Keratinocyte (primary cell): ENCODE results near the gene SCFD1. TPM values are rescaled to one million over a fixed set of nuclear protein-coding genes. Genes with fewer than 3 reads are reported as not detected.

Source experiments
- DNase-seq: peaks from one replicate; pipeline ENCODE4 v3.0.0-alpha.2; 2011; ENCODE audit warnings: low read depth, missing footprints, low spot score
- FAIRE-seq: peaks from 2 replicates; lab custom pipeline; 2011; peaks lifted over from hg19 to GRCh38; lab: Jason Lieb, UNC
- H2AFZ ChIP-seq: 2 replicates; pipeline ENCODE4 v1.6.0; 2012; ENCODE audit warnings: low read length, control low read depth, inconsistent platforms; ENCODE audit not compliant: control insufficient read depth
- H3K27ac ChIP-seq: 2 replicates; pipeline ENCODE4 v1.5.1; 2011; ENCODE audit warnings: low read length; ENCODE audit not compliant: control insufficient read depth, insufficient read depth
- H3K27me3 ChIP-seq: 3 replicates; pipeline ENCODE4 v1.6.0; 2011; ENCODE audit warnings: low read length; ENCODE audit not compliant: control insufficient read depth, insufficient read depth; ENCODE audit errors: extremely low read depth
- H3K36me3 ChIP-seq, 2 experiments: 2 replicates in 1 of 2; 3 replicates in 1 of 2; pipeline ENCODE4 v1.5.1; 2011; ENCODE audit warnings: low read length in 2 of 2, mild to moderate bottlenecking in 1 of 2; ENCODE audit not compliant: control insufficient read depth in 2 of 2, insufficient read depth in 2 of 2; ENCODE audit errors: extremely low read depth in 1 of 2
- H3K4me1 ChIP-seq: 3 replicates; pipeline ENCODE4 v1.5.1; 2011; ENCODE audit warnings: low read length; ENCODE audit not compliant: control insufficient read depth, insufficient read depth; ENCODE audit errors: extremely low read depth
- H3K4me2 ChIP-seq: 3 replicates; pipeline ENCODE4 v1.6.0; 2011; ENCODE audit warnings: low read depth, low read length; ENCODE audit not compliant: control insufficient read depth, insufficient read depth; ENCODE audit errors: extremely low read depth
- H3K4me3 ChIP-seq, 3 experiments: fragments of 200-600 bp in 1 of 3; sonication (generic) in 1 of 3; 2 replicates in 2 of 3; 3 replicates in 1 of 3; pipeline ENCODE4 v1.5.1; 2011 to 2016; ENCODE audit warnings: low read length in 3 of 3, mild to moderate bottlenecking in 3 of 3, control low read depth in 2 of 3, inconsistent platforms in 1 of 3, low read depth in 1 of 3, mixed read lengths in 1 of 3, mixed run types in 1 of 3, moderate library complexity in 1 of 3; ENCODE audit not compliant: control insufficient read depth in 2 of 3, insufficient read depth in 2 of 3; ENCODE audit errors: extremely low read depth in 1 of 3
- H3K79me2 ChIP-seq: 2 replicates; pipeline ENCODE4 v1.6.0; 2012; ENCODE audit warnings: low read length; ENCODE audit not compliant: control insufficient read depth, insufficient read depth
- H3K9ac ChIP-seq: 3 replicates; pipeline ENCODE4 v1.6.0; 2011; ENCODE audit warnings: low read length; ENCODE audit not compliant: control insufficient read depth, insufficient read depth; ENCODE audit errors: extremely low read depth
- H3K9me1 ChIP-seq: 3 replicates; pipeline ENCODE4 v1.6.0; 2011; ENCODE audit warnings: low read length; ENCODE audit not compliant: control insufficient read depth, insufficient read depth; ENCODE audit errors: extremely low read depth
- H3K9me3 ChIP-seq: 2 replicates; pipeline ENCODE4 v1.5.1; 2012; ENCODE audit warnings: low read depth, low read length; ENCODE audit not compliant: control insufficient read depth
- H4K20me1 ChIP-seq: 3 replicates; pipeline ENCODE4 v1.6.0; 2011; ENCODE audit warnings: low read length; ENCODE audit not compliant: control insufficient read depth, insufficient read depth; ENCODE audit errors: extremely low read depth
- CTCF ChIP-seq, 3 experiments: IDR thresholded peaks in 1 of 3; conservative IDR thresholded peaks in 1 of 3; optimal IDR thresholded peaks in 1 of 3; 2 replicates in 2 of 3; 3 replicates in 1 of 3; pipeline versions ENCODE3 to v1.5.1; 2011; ENCODE audit warnings: low read length in 3 of 3, mild to moderate bottlenecking in 3 of 3, moderate library complexity in 2 of 3, control low read depth in 1 of 3, inconsistent platforms in 1 of 3; ENCODE audit not compliant: insufficient read depth in 2 of 3; ENCODE audit errors: extremely low read depth in 1 of 3
- EZH2 ChIP-seq: IDR thresholded peaks from one replicate; pipeline ENCODE4 v1.6.1; 2012; ENCODE audit warnings: inconsistent platforms, mild to moderate bottlenecking, low read length, moderate library complexity
- dilution Hi-C: fragments of 300-500 bp; cut with MboI; formaldehyde crosslinking; loops from one replicate; pipeline ENCODE4 v1.7.0; 2020; ENCODE audit warnings: low sequenced_read_pairs; ENCODE audit not compliant: extremely low pct_ligation_motif_present
- polyA plus RNA-seq, 5 experiments: library from polyadenylated mRNA; depleted of rRNA in 3 of 5; stranded (reverse) in 3 of 5; stranded (forward) in 1 of 5; unstranded in 1 of 5; fragments of >200 nt; gene quantifications; 1 replicate in 1 of 5; 2 replicates in 3 of 5; 3 replicates in 1 of 5; pipeline versions ENCODE4 v1.2.1 to v1.2.3, GENCODE V29; 2011 to 2012; ENCODE audit warnings: missing spikeins in 2 of 5, low read depth in 1 of 5, low replicate concordance in 1 of 5

The SCFD1 gene
- polyA plus RNA-seq, 1 donor (not counting 4 experiments of a cell fraction or from before 2014, with no cell fraction given) = 100 TPM

- Histone ChIP-seq H3K4me2 (no peak overlapping the region), H3K27me3 (no peaks in the 10 kb centered on the region), H3K4me1 (no peaks in the 10 kb centered on the region), H3K9ac (no peak overlapping the region), H3K36me3 (peaks cover 0 to 10% of the 10 kb centered on the region in 2 experiments), H4K20me1 (no peaks in the 10 kb centered on the region), H3K27ac (no peak overlapping the region), H3K9me1 (no peaks in the 10 kb centered on the region), H2AFZ (no peak overlapping the region), H3K4me3 (no peak overlapping the region), H3K9me3 (no peaks in the 10 kb centered on the region), H3K79me2 (no peaks in the 10 kb centered on the region)
- DNase-seq (no peak), FAIRE-seq (no peak)
- TF ChIP-seq CTCF (optimal IDR thresholded peaks at IDR 0.05 in 1 of 3, IDR thresholded peaks at IDR 0.05 in 1 of 3, conservative IDR thresholded peaks at IDR 0.05 in 1 of 3; ENCODE audit: extremely low read depth in 1 of 3, insufficient read depth in 2 of 3, low read length in 3 of 3) (no peak), EZH2 (no peak)
- dilution Hi-C loops = no loop called here
These were observed 76.3 kb downstream of the SCFD1 start for GRCh38 chr14:30698463-30698862.

DNA sequence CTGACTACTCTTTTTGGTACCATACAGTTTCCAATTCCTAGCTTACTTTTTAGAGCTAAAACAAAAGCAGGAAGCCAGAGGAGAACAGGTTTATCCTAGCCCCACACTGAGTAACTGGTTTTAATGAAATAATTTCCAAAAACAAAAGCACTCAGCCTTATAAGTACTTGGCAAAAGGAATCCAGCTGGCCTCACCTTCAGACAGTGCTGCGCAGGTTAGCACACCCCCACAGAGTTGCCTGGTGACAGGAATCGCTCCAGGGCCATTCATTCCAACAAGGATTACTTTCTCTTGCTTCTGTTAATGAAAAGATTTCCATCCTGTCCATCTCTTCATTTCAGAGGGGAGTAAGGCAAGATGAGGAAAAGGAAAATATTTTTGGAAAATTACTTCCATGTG, 84.6 kb downstream of the SCFD1 start:
- Histone ChIP-seq H4K20me1 (no peaks in the 10 kb centered on the region), H2AFZ (no peak overlapping the region), H3K36me3 (peaks cover 0 to 5% of the 10 kb centered on the region in 2 experiments), H3K9me3 (no peaks in the 10 kb centered on the region), H3K4me2 (no peak overlapping the region), H3K27me3 (no peaks in the 10 kb centered on the region), H3K4me3 (no peak overlapping the region), H3K9me1 (no peaks in the 10 kb centered on the region), H3K79me2 (no peaks in the 10 kb centered on the region), H3K9ac (no peak overlapping the region), H3K4me1 (peaks cover 5% of the 10 kb centered on the region), H3K27ac (no peak overlapping the region)
- DNase-seq (no peak), FAIRE-seq (no peak)
- TF ChIP-seq EZH2 = no peak
- TF ChIP-seq CTCF (optimal IDR thresholded peaks at IDR 0.05 in 1 of 3, IDR thresholded peaks at IDR 0.05 in 1 of 3, conservative IDR thresholded peaks at IDR 0.05 in 1 of 3; ENCODE audit: extremely low read depth in 1 of 3, insufficient read depth in 2 of 3, low read length in 3 of 3) = no peak
- dilution Hi-C loops = no loop called here
